GM12891 (cell line): ENCODE measurements around the gene SLC1A2.

Source experiments
- POLR2A ChIP-seq: IDR thresholded peaks from 2 replicates; pipeline ENCODE4 v1.6.1; 2011; ENCODE audit warnings: low read depth, low read length, control low read depth
- POLR2AphosphoS5 ChIP-seq: IDR thresholded peaks from 2 replicates; pipeline ENCODE4 v1.6.1; 2011; ENCODE audit warnings: low read depth, low read length, control low read depth
- POU2F2 ChIP-seq: IDR thresholded peaks from 2 replicates; pipeline ENCODE4 v1.6.1; 2011; ENCODE audit warnings: low read depth, mild to moderate bottlenecking, control low read depth, low read length, moderate library complexity
- TAF1 ChIP-seq: IDR thresholded peaks from 2 replicates; pipeline ENCODE4 v1.6.1; 2011; ENCODE audit warnings: low read depth, low read length, control low read depth

DNA sequence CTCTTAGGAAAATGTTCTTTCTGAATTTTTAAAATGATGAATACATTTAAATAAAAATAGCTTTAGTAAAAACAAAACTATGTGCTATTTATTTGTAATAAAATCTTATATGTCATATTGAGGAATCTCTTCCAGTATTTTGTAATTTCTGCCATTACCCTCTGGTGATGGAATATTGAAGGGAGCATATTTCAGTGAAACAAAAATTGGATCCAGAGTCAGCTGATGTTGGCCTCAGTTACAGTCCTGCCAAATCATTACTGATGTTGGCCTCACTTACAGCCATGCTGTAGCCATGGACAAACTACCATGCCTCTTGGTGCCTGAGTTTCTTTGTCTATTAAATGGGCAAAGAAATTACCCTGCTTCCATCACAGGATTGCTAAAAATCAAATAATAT is 133.2 kb downstream of the SLC1A2 start:
- TF ChIP-seq POLR2A (no peak), TAF1 (no peak), POLR2AphosphoS5 (no peak), POU2F2 (no peak)
